CD4-positive, alpha-beta T cell treated with Interleukin-2 at 100 ng/mL for 4 hours (primary cell): Measurements from ENCODE around the gene ELOF1.
"Not testable (repeated sequence)": the region's sequence is repeated elsewhere in the genome, so short reads cannot be mapped to it uniquely, and the experiment has no call there.

Experiments used
- DNase-seq: peaks from one replicate; pipeline ENCODE4 v3.0.0-alpha.2; 2020; ENCODE audit warnings: low spot score

Gene ELOF1

DNA sequence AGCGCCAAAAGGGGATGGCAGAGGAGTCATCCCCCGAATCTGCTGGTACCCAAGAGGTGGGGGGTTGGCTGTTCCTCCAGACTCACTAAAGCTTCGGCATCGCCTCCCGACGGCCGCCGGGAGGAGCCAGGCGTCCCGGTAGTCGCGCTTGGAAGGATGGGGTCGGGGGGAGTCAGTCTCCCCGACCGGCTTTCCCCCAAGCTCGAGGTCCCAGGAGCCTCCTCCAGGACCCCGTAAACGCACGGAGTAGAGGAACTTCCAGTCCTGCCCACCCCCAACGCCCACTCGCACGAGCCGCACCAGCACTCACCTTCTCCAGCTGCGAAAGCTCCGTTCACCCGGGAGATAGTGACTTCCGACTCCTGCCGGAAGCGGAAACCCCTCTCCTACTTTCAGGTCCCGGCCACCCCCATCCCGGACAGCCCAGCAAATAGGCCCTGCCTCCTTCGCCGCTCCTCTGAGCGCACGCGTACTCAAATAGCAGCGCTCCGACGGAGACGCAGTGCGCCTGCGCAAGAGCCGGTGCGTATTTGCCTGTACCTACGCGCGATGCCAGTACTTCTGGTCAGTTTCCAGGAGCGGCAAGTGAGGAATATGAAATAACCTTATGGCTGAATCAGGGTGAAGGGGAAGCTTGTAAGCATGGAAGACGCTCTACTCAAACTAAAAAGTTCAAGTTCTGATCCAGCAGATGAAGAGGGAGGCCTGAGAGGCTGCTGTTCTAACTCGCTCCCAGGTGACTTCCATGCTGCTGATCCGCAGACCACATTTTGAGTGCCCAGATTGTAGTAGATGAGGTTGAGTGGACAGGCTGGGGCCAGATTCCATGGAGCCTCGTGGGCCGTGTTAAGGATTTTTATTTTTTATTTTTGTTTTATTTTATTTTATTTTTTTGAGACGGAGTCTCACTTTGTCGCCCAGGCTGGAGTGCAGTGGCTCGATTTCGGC, at the start of gene ELOF1:
Gene ELOF1, minus strand, starts transcription at position 350 of the 948 bp plus-strand sequence. CDS start 4,883 bp downstream, outside the sequence.
- peak; percentile 97 for DNase-seq

DNA sequence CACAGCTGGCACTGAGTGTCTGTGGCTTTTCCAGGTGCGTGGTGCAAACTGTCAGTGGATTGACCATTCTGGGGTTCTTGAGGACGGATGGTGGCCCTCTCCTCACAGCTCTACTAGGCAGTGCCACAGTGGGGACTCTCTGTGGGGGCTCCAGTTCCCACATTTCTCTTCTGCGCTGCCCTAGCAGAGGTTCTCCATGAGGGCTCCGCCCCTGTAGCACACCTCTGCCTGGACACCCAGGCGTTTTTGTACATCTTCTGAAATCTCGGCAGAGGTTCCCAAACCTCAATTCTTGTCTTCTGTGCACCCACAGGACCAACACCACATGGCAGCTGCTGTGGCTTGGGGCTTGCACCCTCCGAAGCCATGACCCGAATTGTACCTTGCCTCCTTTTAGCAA, 47.5 kb upstream of the ELOF1 start:
- DNase-seq: no peak

DNA sequence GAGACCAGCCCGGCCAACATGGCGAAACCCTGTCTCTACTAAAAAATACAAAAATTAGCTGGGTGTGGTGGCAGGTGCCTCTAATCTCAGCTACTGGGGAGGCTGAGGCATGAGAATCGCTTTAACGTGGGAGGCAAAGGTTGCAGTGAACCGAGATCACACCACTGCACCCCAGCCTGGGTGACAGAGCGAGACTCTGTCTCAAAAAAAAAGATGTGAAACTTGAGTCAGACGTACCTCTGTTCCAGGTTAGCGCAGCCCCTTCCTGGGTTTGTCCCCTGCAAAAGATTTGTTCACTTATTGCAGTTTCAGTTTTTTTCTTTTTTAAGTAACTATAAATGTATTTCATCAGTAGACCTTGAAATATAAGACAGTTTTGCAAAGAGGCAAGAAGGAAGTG, 40.7 kb upstream of the ELOF1 start:
- DNase-seq: not testable (repeated sequence)

DNA sequence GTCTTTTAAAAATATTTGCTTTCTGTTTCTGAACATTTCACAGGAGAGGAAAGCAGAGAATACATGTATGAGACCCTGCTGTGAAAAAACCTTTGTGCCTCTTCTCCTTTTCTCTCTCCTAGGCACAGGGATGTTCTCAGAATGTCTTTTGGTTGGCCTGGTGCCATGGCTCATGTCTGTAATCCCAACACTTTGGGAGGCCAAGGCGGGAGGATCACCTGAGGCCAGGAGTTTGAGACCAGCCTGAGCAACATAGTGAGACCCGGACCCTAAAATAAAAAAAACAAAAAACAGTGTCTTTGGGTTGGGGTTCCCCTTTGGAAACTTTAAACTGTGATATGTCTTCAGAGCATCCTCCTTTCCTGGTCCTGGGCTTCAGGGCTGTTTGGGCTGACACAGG, 39.7 kb upstream of the ELOF1 start:
- no peak for DNase-seq

DNA sequence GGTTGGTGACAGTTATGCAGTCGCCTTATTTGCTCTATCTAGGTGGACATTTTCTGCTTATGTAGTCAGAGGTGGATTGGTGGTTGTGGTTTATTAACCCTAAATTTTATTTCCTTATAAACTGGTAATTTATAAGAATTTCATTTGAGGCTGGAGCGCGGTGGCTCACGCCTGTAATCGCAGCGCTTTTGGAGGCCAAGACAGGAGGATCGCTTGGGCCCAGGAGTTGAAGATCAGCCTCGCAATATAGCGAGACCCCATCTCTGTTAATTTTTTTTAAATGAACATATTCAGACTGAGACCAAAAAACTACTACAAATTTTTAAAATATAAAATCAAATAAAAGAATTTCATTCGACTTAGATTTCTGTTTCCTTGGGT, 39.1 kb upstream of the ELOF1 start:
- DNase-seq: no peak

DNA sequence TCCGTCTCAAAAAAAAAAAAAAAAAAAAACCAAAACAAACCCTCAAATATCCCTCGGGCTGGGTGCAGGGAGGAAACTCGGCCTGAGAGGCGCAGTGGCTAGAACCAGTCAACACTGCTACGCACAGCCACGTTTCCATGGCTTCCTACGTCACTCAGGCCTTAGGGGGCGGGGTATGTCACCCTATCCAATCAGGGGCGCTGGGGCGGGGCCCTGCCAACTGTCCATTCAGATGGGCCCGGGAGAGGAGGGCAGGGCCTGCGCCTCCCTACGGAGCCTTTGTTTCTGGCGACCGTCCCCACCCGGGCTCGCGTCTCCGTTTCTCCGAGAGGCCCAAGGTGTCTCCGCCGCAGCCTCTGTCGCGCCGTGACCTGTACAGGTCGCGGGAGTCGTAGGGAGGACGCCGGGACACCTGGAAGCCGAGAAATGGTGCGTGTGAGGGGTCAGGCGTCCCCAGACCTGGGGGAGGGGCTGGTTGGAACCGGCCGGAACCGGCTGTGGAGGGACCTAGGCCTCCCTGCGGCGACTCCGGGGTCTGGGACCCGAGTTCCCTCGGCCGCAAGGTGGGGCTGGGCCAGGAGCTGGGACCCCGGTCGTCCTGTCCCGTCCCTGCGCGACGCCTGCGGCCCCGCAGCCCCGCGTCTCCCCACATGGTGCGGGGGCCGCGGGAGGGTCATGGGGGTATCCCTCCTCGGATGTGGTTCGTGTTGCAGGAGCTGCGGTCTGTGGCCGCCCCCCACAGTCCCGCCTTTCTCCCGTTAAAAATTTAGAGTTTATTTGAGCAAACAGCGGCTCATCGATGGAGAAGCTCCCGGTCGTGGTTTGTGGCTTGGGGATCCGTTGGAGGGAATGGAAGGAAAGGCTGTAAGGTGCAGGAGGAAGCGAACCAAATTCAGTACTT, 38.4 kb upstream of the ELOF1 start, which contains the start of gene ZNF627:
Gene ZNF627, plus strand, starts transcription at position 282 of the 901 bp plus-strand sequence. Its CDS starts 145 bp downstream, at position 427.
- peak; percentile 96 for DNase-seq

DNA sequence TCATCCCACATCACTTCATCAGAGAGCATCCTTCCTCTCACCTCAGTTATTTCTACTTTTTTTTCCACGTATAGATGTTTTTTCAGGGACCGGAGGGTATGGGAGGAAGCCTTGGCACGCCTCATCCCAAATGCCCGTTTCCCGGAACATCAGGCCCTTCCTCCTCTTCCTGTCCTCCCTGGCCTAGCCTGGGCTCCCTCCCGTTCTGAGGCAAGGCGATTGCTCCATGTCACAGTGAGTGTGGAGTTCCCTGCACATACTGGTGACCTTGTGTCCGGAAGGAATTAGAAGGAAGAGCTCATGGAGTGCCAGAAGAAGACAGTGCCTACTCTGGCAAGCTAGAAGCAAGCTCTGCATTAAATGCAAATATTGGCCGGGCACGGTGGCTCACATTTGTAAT, 37.1 kb upstream of the ELOF1 start:
- no peak for DNase-seq

DNA sequence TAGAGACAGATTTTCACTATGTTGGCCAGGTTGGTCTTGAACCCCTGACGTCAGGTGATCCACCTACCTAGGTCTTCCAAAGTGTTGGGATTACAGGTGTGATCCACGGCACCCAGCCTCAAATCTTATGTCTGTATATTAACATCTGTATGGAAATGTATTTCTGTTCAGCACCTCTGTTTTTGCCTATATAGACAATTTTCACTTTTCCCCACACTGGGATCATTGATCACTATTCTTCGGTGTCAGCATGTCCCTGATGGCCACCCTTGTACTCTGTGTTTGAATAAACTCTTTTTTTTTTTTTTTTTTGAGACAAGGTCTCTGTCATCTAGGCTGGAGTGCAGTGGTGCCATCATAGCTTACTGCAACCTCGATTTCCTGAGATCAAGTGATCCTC, 35.1 kb upstream of the ELOF1 start:
- DNase-seq: no peak

DNA sequence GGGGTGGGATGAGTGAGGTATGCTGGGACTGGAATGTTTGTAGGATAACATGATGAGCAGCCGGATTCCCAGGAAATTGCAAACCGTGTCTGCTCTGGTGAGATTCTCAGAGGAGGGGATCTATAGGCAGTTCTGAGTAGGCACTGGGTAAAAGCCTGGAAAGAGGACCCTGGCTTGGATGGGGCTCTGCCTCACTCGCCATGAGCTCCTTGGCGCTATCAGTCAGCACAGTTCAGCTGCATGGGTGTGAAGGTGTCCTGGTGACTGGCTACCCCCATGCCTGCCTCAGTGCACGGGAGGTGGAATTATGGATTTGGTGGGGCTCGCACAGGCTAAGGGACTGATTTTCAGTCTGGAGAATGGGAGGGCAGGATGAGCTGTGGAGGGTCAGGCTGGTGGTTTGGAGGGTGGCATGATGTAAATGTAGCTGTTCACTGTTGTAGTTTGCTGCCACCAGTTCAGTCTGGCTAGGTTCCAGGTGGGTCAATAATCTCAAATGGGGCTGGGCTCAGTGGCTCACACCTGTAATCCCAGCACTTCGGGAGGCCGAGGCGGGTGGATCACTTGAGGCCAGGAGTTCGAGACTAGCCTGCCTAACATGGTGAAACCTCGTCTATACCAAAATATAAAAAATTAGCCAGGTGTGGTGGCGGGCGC, 29.1 kb upstream of the ELOF1 start:
- no peak for DNase-seq

DNA sequence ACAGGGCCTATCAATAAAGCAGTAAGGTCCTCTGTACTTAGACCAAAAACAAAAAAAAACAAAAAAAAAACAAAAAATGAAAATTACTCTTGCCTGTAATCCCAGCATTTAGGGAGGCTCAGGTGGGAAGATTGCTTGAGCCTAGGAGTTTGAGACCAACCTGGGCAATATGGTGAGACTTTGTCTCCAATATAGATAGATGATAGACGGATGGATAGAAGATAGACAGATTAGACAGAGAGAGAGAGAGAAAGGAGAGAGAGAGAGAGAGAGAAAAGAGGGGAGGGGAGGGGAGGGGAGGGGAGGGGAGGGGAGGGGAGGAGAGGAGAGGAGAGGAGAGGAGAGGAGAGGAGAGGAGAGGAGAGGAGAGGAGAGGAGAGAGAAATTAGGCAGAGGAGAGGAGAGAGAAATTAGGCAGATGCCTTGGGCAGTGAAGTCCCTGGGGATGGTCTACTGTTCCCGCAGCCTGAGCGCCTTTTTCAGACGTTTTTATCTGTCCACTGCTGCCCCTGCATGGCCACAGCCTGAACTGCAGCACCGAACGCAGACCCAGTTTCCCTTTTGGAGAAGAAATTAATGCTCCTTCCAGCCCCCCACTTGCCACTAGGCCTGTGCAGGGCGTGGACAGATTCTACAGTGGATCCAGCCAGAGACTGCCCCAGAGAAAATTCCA, 28.4 kb upstream of the ELOF1 start:
- DNase-seq: peak; percentile 80

DNA sequence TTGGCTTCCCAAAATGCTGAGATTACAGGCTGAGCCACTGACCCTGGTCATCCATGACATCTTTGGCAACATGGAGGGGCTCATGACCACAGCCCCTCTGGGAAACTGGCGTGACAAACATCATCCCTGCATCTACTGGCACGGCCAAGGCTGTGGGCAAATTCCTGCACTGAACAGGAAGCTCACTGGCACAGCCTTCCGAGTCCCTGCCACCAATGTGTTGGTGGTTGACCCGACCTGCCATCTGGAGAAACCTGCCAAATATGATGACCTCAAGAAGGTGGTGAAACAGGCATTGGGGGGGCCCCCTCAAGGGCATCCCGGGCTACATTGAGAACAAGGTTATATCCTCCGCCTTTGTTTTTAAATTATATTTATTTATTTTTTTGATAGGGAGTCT, 27.3 kb upstream of the ELOF1 start:
- no peak for DNase-seq

DNA sequence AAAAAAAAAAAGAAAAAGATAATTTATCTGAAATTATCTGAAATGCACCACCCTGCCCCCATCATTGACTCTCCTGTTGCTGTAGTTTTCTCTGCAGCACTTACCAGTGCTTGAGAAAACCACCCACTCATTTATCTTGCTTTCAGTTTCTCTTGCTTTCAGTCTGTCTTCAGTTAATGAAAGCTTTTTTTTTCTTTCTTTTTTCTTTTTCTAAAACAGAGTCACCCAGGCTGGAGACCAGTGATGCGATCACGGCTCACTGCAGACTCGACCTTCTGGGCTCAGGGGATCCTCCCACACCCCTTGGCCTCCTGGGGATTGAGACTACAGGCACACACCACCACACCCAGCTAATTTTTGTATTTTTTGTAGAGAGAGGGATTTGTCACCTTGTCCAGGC, 22.7 kb upstream of the ELOF1 start:
- peak; percentile 53 for DNase-seq

DNA sequence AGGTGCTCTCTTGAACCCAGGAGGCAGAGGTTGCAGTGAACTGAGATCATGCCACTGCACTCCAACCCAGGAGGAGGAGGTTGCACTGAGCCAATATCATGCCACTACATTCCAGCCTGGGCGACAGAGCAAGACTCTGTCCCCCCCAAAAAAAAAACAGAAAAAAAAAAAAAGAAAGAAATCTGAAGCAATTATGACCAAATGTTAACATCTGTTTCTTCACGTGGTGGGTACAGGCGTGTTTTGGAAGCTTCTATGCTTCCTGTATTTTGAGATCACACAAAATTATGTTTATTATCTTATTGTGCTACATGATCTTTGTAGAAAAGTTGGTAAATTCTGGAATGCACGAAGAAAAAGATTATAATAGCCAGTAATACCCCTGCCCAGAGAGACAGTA, 21.1 kb upstream of the ELOF1 start:
- no peak for DNase-seq

DNA sequence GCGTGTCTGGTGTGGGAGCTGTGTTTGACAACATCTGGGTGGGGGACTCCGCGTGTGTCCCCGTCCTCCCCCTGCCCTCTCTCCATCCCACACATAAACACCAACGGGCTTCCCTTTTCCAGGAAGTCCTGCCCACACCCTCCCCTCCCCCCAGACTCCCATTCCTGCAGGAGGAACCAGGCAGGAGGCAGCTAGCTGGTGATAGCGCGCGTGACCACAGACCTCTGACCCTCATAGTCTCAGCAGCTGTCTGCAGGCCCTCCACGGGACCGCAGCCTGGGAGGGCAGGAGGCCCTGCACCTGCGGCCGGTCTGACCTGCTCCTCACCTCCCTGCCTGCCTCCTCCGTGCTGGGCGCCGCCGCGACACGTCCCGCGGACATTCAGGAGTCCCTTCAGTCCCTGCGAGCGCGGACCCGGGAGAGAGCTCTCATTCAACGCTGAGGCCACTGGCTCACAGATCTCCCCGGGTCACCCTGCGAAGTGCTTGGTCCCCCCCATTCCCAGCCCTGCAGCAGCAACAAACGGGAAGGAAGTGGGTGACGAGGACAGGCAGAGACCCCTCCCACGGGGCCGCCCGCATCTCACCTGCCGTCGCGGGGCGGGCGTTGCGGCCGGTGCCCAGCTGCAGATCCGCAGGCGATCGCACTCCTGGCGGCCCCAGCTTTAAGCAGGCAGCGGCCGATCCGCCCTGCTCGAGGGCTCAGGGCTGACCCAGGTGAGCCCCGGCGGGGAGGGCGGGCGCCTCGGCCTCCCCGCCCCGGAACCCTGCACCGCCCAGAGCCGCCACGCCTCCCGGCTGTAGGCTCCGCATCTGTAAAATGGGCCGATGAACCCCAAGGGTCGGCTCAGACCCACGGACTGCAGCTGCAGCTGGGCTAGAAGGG, 19.5 kb upstream of the ELOF1 start:
- DNase-seq: peak; percentile 30

DNA sequence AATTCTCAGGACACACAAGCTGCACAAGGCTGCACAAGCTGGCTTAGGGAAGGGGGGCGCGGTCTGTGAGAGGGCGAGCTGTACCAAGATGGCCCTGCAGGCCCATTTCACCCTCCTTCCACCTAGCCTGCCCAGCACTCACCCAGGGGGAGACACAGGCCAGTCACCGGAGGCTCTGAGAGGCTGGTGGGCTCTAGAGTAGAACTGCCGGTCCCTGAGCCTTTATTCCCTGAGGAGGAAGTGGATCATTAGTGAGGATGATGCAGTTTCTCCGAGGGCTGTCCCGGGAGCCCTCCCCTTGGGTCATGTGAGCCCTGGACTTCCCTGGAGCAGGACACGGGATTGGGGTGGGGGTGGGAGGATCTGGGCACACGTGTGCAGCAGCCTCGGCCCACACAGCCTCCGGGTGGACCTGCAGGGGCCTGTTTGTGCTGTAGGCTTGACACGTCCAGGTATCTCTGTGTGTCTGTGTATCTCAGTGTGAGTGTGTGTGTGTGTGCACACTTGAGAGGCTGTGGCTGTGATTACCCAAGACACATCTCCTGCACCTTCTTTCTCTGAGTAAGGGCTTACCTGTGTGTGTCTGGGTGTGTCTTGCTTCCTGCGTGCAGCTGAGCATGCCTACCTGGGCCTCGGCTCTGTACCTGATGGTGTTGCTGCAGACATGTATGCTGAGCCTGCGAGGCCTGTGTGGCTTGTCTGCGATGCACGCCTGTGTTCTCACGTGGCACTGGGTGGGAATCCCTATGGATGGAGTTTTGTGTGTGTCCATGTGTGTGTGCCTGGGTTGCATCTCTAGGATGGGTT, 18.6 kb upstream of the ELOF1 start, which contains the start of gene ACP5:
Gene ACP5, minus strand, starts transcription at position 195 of the 807 bp plus-strand sequence. CDS start 328 bp downstream, outside the sequence.
- no peak for DNase-seq

DNA sequence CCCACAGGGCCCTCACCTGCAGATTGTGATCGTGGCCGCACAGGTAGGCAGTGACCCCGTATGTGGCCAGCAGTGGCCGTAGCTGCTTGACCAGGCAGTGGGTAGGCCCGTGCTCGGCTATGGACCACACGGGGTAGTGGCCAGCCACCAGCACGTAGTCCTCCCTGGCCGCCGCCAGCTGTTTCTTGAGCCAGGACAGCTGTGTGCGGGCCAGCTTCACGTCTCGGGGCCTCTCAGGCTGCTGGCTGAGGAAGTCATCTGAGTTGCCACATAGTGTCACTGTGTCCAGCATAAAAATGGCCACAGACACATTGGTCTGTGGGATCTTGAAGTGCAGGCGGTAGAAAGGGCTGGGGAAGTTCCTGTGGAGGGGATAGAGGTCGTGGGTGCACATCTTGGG, 17.2 kb upstream of the ELOF1 start:
- no peak for DNase-seq

DNA sequence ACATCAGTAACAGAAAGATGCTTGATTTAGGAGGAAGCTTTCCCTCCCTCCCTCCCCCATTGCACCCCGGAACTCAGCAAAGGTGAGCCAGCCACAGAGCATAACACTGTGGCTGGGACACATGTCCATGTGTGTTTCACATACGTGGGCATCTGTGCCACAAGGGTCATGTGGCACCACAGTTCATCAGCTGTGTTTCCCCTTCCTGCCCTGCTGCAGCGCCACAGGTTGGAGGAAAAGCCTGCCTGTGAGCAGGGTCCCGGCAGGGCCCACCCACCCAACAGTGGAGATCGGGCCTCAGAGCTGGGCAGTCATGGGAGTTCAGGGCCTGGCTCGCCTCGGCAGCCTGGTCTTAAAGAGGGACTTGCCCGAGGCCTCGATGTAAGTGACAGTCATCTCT, 15.7 kb upstream of the ELOF1 start:
- no peak for DNase-seq

DNA sequence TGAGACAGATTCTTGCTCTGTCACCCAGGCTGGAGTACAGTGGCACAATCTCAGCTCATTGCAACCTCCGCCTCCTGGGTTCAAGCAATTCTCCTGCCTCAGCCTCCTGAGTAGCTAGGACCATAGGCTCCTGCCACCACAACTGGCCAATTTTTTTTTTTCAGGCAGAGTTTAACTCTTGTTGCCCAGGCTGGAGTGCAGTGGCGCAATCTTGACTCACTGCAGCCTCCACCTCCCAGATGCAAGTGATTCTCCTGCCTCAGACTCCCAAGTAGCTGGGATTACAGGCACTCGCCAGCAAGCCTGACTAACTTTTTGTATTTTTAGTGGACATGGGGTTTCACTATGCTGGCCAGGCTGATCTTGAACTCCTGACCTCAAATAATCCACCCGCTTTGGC, 14.7 kb upstream of the ELOF1 start:
- DNase-seq: not testable (repeated sequence)

DNA sequence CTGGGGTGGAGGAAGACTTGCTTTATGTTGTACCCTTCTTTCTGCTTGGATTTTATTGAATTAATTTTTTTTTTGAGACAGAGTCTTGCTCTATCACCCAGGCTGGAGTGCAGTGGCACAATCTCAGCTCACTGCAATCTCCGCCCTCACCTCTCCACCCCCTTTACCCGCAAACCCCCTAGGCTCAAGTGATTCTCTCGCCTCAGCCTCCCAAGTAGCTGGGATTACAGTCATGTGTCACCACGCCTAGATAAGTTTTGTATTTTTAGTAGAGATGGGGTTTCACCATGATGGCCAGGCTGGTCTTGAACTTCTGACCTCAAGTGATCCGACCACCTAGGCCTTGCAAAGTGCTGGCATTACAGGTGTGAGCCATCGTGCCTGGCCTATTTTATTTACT, 14.3 kb upstream of the ELOF1 start:
- not testable (repeated sequence) for DNase-seq

DNA sequence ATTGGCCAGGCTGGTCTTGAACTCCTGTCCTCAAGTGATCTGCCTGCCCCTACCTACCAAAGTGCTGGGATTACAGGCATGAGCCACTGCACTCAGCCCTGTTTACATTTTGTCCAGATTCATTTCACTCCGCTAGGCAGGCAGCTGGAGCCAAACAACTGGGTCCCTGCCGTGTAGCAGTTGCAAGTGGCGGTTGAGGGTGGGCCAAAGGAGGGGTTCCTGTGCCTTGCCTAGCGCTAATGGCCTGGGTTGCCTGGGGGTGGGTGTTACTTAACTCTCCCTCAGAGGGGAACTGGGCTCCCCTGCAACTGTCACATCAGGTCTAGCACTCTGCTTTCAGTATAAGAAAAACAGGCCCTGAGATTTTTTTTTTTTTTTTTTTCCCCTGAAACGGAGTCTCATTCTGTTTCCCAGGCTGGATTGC, 11.0 kb upstream of the ELOF1 start:
- DNase-seq: no peak
